ENCODE measurements around the gene FNDC4.
"Not testable (repeated sequence)": the region's sequence is repeated elsewhere in the genome, so short reads cannot be mapped to it uniquely, and the experiment has no call there.

FNDC4 gene

GRCh38 chr2:27494944-27495554 is at the start of gene FNDC4:
FNDC4 (minus strand) TSS chr2:27495200; CDS start chr2:27494679, 521 bp downstream.
- in situ Hi-C loops (cut with MboI; ENCODE audit: low sequenced_read_pairs): no loop called here

- in situ Hi-C loops (cut with MboI; ENCODE audit: low sequenced_read_pairs): no loop called here
Measured at GRCh38 chr2:27544143-27544821, 49.3 kb upstream of the FNDC4 start.

- in situ Hi-C loops (cut with MboI; ENCODE audit: low sequenced_read_pairs): not testable (repeated sequence)
Measured at GRCh38 chr2:27539649-27540048, 44.6 kb upstream of the FNDC4 start.

DNA sequence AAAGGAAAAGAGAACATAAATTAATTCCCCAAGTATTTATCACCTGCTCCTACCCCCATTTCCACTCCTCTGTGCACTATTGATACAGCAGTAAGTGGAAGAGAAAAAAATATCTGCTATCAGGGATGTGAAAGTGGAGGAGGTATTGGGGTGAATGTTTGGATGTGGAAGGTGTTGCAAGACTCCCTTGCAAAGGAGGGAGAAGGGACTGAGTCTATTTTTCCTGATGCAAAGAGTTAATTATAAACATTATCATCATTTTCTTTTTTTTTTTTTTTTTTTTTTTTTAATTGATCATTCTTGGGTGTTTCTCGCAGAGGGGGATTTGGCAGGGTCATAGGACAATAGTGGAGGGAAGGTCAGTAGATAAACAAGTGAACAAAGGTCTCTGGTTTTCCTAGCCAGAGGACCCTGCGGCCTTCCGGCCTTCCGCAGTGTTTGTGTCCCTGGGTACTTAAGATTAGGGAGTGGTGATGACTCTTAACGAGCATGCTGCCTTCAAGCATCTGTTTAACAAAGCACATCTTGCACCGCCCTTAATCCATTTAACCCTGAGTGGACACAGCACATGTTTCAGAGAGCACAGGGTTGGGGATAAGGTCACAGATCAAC is 43.9 kb upstream of the FNDC4 start:
- in situ Hi-C loops (cut with MboI; ENCODE audit: low sequenced_read_pairs): not testable (repeated sequence)

DNA sequence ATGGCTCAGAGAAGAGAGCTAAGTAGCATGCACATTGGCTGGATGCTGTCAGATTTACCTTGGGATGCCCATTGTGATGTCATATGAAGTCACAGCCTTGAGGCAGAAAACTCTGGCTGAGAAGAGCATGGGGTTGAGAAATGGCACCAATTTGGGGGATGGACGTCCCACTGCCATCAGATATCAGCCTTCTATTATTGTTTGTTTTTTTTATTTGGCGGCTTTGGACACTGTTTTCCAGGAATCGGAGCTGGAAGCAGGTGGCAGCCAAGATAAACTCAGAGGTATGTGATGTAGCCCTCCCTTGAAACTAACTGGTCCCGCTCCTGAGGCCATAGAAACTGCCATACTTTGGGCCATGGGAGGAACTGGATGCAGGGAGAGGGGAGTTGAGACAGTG is 42.3 kb upstream of the FNDC4 start:
- in situ Hi-C loops (cut with MboI; ENCODE audit: low sequenced_read_pairs): no loop called here

- in situ Hi-C loops (cut with MboI; ENCODE audit: low sequenced_read_pairs): no loop called here
Measured at GRCh38 chr2:27531983-27532382, 37.0 kb upstream of the FNDC4 start.

DNA sequence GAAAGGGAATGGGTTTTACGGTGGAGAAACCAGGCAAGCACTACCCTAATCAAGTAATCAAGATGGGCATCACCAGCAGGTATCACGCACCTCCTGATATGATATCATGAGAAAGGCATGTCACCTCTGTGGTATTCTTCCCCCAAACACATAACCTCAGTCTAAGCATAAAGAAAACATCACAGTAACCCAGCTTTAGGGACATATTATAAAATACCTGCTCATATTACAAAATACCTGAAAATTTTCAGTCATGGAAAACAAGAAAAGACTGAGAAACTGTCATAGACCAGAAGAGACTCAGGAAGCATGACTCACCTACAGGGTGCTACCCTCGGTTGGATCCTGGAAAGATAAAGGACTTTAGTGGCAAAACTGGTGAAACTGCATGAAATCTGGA is 32.2 kb upstream of the FNDC4 start:
- in situ Hi-C loops (cut with MboI; ENCODE audit: low sequenced_read_pairs): no loop called here

GRCh38 chr2:27522400-27522945 is 27.5 kb upstream of the FNDC4 start:
- in situ Hi-C loops (cut with MboI; ENCODE audit: low sequenced_read_pairs): no loop called here

DNA sequence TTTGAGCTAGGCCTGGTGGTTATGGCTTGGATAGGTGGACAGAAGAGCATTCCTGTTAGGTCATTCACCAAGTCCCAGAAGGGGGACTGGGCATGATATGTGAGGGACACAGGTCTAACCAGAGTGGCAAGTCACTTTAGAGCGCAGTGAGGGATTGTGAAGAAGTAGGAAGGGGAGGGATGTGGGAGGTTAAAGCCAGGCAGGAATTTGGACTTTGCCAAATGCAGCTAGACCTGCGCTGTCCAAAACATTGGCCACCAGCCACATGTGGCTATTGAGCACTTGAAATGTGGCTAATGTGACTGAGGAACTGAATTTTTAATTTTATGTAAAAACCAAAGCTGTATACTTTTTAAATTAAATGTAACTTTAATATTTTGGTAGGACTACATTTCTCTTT is 25.3 kb upstream of the FNDC4 start:
- in situ Hi-C loops (cut with MboI; ENCODE audit: low sequenced_read_pairs): no loop called here

DNA sequence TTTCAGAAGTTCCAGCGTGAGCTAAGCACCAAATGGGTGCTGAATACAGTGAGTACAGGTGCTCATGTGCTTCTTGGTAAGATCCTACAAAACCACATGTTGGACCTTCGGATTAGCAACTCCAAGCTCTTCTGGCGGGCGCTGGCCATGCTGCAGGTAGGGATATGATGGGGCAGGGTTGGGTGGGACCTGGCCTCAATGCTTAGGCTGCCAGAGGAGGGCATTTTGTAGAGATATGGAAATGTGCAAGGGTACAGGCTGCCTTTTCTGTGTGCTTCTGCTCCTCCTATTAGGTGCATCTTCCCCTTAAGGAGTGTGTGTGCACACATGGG is 23.7 kb upstream of the FNDC4 start:
- in situ Hi-C loops (cut with MboI; ENCODE audit: low sequenced_read_pairs): no loop called here

- in situ Hi-C loops (cut with MboI; ENCODE audit: low sequenced_read_pairs): no loop called here
Measured at GRCh38 chr2:27518113-27518781, 23.2 kb upstream of the FNDC4 start.

GRCh38 chr2:27509326-27509725 is 14.3 kb upstream of the FNDC4 start:
- in situ Hi-C loops (cut with MboI; ENCODE audit: low sequenced_read_pairs): no loop called here

GRCh38 chr2:27507293-27507692 is 12.3 kb upstream of the FNDC4 start:
- in situ Hi-C loops (cut with MboI; ENCODE audit: low sequenced_read_pairs): no loop called here

GRCh38 chr2:27506587-27506986 is 11.6 kb upstream of the FNDC4 start:
- in situ Hi-C loops (cut with MboI; ENCODE audit: low sequenced_read_pairs): no loop called here

- in situ Hi-C loops (cut with MboI; ENCODE audit: low sequenced_read_pairs): no loop called here
Measured at GRCh38 chr2:27502142-27502541, 7.1 kb upstream of the FNDC4 start.

GRCh38 chr2:27501042-27501441 is 6.0 kb upstream of the FNDC4 start:
- in situ Hi-C loops (cut with MboI; ENCODE audit: low sequenced_read_pairs): no loop called here

DNA sequence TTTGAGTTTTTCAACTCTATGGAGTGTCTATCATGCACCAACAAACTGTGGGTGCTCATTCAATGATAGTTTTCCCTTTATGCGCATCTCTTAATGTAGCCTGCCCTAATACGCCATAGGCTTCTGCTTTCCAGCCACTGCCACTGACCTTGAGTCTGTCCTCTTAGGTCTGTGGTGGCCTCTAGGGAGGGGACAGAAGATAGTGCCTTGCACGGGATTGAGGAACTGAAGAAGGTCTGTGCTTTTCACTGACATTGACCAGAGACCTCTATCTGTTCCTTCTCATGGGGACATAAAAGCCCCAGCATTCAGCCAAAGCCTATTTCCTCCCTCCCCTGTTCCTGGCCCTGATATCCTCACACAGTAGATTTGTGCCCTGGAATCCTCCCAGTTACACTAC is 4.0 kb upstream of the FNDC4 start:
- in situ Hi-C loops (cut with MboI; ENCODE audit: low sequenced_read_pairs): no loop called here

GRCh38 chr2:27497288-27497627 is 2.3 kb upstream of the FNDC4 start:
- in situ Hi-C loops (cut with MboI; ENCODE audit: low sequenced_read_pairs): no loop called here

GRCh38 chr2:27496357-27497287 is 1.6 kb upstream of the FNDC4 start, which contains the start of gene GCKR:
GCKR (plus strand) TSS chr2:27496839; CDS start chr2:27496905, 66 bp downstream.
- in situ Hi-C loops (cut with MboI; ENCODE audit: low sequenced_read_pairs): no loop called here

GRCh38 chr2:27495840-27496356 is 898 bp upstream of the FNDC4 start:
- in situ Hi-C loops (cut with MboI; ENCODE audit: low sequenced_read_pairs): no loop called here

Data from hTERT RPE-1 (cell line).